Smooth muscle cell (in vitro differentiated cells): ENCODE data around the gene YBX3. TPM values are rescaled to one million over a fixed set of nuclear protein-coding genes. Genes with fewer than 3 reads are reported as not detected.
A peak's percentile ranks its signal among the peaks of the same experiment; 100 is the strongest.

Experiments used
- DNase-seq: peaks from one replicate; lab custom pipeline; 2025; ENCODE audit not compliant: unreplicated experiment; lab: John Stamatoyannopoulos, UW
- H2AFZ ChIP-seq: fragments of 200-600 bp; sonication (generic); 2 replicates; pipeline ENCODE4 v1.6.0; 2016; ENCODE audit warnings: antibody characterized with exemption, low read depth, mild to moderate bottlenecking
- H3F3A ChIP-seq: fragments of 200-600 bp; sonication (generic); 2 replicates; pipeline ENCODE4 v1.6.0; 2017; ENCODE audit warnings: antibody characterized with exemption, low read depth
- H3K27ac ChIP-seq: fragments of 200-600 bp; sonication (generic); 2 replicates; pipeline ENCODE4 v1.5.1; 2016; ENCODE audit warnings: low read depth, mild to moderate bottlenecking
- H3K27me3 ChIP-seq: fragments of 200-600 bp; sonication (generic); 2 replicates; pipeline ENCODE4 v1.6.1; 2016; ENCODE audit warnings: low read depth, mild to moderate bottlenecking
- H3K36me3 ChIP-seq: fragments of 200-600 bp; sonication (generic); 2 replicates; pipeline ENCODE4 v1.5.1; 2016; ENCODE audit warnings: low read depth
- H3K4me1 ChIP-seq: fragments of 200-600 bp; sonication (generic); 2 replicates; pipeline ENCODE4 v1.5.1; 2016; ENCODE audit warnings: low read depth
- H3K4me2 ChIP-seq: fragments of 200-600 bp; sonication (generic); 2 replicates; pipeline ENCODE4 v1.6.0; 2016; ENCODE audit warnings: mild to moderate bottlenecking
- H3K4me3 ChIP-seq: fragments of 200-600 bp; sonication (generic); 2 replicates; pipeline ENCODE4 v1.5.1; 2016; ENCODE audit warnings: mild to moderate bottlenecking
- H3K79me2 ChIP-seq: fragments of 200-600 bp; sonication (generic); 2 replicates; pipeline ENCODE4 v1.6.0; 2016; ENCODE audit warnings: low read depth, mild to moderate bottlenecking
- H3K9ac ChIP-seq: fragments of 200-600 bp; sonication (generic); 2 replicates; pipeline ENCODE4 v1.6.0; 2016; ENCODE audit warnings: low read depth
- H3K9me3 ChIP-seq: fragments of 200-600 bp; sonication (generic); replicated peaks from 2 replicates; pipeline ENCODE4 v1.5.1; 2016; ENCODE audit warnings: low read depth
- H4K20me1 ChIP-seq: fragments of 200-600 bp; sonication (generic); 2 replicates; pipeline ENCODE4 v1.6.0; 2016; ENCODE audit warnings: low read depth
- WGBS: methylation state at CpG from one replicate; pipeline ENCODE4 v1.1.7; 2016; ENCODE audit warnings: low lambda C conversion rate; 5-methylcytosine and 5-hydroxymethylcytosine counted together
- polyA plus RNA-seq: library from polyadenylated mRNA; unstranded; fragments of >200 nt; fragmentation: Nextera tagmentation; extraction: Ambion mirVana; gene quantifications from 2 replicates; pipeline ENCODE4 v1.2.1, GENCODE V29; 2016
- total RNA-seq: library from RNA; depleted of rRNA; stranded (reverse); fragments of >200 nt; gene quantifications from 2 replicates; pipeline ENCODE4 v1.2.3, GENCODE V29; 2014
- TF ChIP-seq, protein P1 (sequence below): fragments of 200-600 bp; sonication (generic); IDR thresholded peaks from 2 replicates; pipeline ENCODE4 v1.5.1; 2017; ENCODE audit warnings: borderline replicate concordance, mild to moderate bottlenecking, antibody characterized with exemption; ENCODE audit not compliant: insufficient read depth, poor library complexity, severe bottlenecking

The YBX3 gene
- total and polyA plus RNA-seq, 2 experiments from 2014 or later = 129 to 188 TPM

DNA sequence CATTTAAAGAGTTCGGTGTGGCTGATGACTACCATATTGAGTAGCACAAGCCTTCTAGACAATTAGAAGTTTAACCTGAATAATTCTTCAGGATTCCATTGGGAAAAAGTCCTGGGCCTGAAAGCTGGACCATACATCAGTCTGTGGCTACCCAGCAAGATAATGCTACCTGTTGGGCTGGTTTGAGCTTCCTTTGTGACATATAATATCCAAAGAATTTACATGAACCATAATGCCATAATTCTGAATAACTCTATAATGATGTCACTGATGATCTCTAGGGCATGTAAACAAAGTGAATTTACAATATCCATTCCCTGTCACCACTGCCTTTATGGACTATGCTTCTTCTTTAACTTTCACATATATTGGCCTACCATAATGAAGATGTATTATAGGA lies 3.8 kb upstream of the YBX3 start:
- H3K27me3 ChIP-seq = peaks cover 7% of the 10 kb centered on the region
- TF ChIP-seq, protein P1, sequence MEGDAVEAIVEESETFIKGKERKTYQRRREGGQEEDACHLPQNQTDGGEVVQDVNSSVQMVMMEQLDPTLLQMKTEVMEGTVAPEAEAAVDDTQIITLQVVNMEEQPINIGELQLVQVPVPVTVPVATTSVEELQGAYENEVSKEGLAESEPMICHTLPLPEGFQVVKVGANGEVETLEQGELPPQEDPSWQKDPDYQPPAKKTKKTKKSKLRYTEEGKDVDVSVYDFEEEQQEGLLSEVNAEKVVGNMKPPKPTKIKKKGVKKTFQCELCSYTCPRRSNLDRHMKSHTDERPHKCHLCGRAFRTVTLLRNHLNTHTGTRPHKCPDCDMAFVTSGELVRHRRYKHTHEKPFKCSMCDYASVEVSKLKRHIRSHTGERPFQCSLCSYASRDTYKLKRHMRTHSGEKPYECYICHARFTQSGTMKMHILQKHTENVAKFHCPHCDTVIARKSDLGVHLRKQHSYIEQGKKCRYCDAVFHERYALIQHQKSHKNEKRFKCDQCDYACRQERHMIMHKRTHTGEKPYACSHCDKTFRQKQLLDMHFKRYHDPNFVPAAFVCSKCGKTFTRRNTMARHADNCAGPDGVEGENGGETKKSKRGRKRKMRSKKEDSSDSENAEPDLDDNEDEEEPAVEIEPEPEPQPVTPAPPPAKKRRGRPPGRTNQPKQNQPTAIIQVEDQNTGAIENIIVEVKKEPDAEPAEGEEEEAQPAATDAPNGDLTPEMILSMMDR = no peak
- no peak overlapping the region for H3K4me3 ChIP-seq
- no peak for DNase-seq
- no peaks in the 10 kb centered on the region for H3K36me3 ChIP-seq
- WGBS = 95% methylated on average over 1 of the region's 1 CpG
- H2AFZ ChIP-seq = no peak overlapping the region
- no peak overlapping the region for H3K9ac ChIP-seq
- H3F3A ChIP-seq = no peaks in the 10 kb centered on the region
- H3K79me2 ChIP-seq = peaks cover 13% of the 10 kb centered on the region
- peaks cover 6% of the 10 kb centered on the region for H4K20me1 ChIP-seq
- H3K4me1 ChIP-seq = peaks cover 7% of the 10 kb centered on the region
- H3K27ac ChIP-seq = peak overlapping the region; percentile 48
- no peaks in the 10 kb centered on the region for H3K9me3 ChIP-seq
- H3K4me2 ChIP-seq = no peak overlapping the region

DNA sequence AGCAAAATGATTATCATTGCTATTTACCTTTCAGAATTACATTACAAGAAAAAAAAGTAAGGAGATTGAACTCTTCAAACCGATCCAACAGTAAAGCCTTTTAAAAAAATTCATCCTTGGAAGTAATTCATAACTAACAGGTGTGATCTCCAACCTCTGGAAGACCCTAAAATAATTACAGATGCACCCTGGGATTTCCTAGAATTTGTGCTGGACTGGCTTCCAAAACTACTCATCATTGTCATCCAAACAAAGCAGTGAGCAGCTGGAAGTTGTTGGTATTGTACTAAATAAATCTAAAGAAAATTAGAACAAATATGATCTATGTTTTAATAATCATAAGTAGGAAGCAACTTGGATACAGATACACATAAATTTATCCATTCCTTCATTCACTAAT lies 1.9 kb upstream of the YBX3 start:
- H2AFZ ChIP-seq = no peak overlapping the region
- H3K4me3 ChIP-seq = no peak overlapping the region
- no peak overlapping the region for H3K27ac ChIP-seq
- peaks cover 23% of the 10 kb centered on the region for H3K4me1 ChIP-seq
- WGBS = 97% methylated on average over 1 of the region's 1 CpG
- H3K4me2 ChIP-seq = no peak overlapping the region
- H4K20me1 ChIP-seq = peaks cover 26% of the 10 kb centered on the region
- H3K79me2 ChIP-seq = peaks cover 32% of the 10 kb centered on the region
- H3K9ac ChIP-seq = no peak overlapping the region
- no peaks in the 10 kb centered on the region for H3K36me3 ChIP-seq
- H3K9me3 ChIP-seq = no peaks in the 10 kb centered on the region
- H3F3A ChIP-seq = peaks cover 12% of the 10 kb centered on the region
- no peak for DNase-seq
- H3K27me3 ChIP-seq = peaks cover 7% of the 10 kb centered on the region
- TF ChIP-seq, protein P1 = no peak

DNA sequence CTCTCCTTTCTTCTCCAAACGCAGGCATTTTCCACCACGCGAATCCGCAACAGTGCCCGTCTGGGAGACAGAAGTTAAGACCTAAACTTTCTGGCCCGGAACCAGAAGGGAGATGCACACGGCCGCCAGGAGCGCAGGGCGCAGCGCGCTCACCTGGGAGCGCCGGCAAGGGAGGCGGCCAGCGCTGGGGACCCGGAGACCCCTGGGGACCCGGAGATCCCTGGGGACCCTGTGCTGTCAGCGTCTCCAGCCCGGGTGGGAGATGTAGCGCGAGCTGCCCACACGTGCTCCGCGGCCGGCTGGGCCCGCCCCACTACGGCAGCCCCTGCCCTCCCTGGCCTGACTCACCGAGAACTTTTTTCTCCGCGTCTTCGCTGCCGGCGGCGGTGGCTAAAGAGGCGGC lies 620 bp downstream of the YBX3 start:
- Histone ChIP-seq H3F3A (peaks cover 36% of the 10 kb centered on the region), H3K27ac (peak overlapping the region; percentile 96), H4K20me1 (peaks cover 28% of the 10 kb centered on the region), H3K27me3 (peaks cover 7% of the 10 kb centered on the region), H3K4me1 (peaks cover 46% of the 10 kb centered on the region), H3K9ac (peak overlapping the region; percentile 94), H3K4me3 (peak overlapping the region; percentile 95), H3K36me3 (no peaks in the 10 kb centered on the region), H3K79me2 (peaks cover 45% of the 10 kb centered on the region), H3K4me2 (peak overlapping the region; percentile 87), H3K9me3 (no peaks in the 10 kb centered on the region), H2AFZ (no peak overlapping the region)
- TF ChIP-seq, protein P1 = peak; percentile 9
- peak; percentile 53 for DNase-seq
- WGBS = 2% methylated on average over 27 of the region's 36 CpGs
